Endothelial cell (in vitro differentiated cells): ENCODE results near the gene CARD8. TPM values are rescaled to one million over a fixed set of nuclear protein-coding genes. Genes with fewer than 3 reads are reported as not detected.
"Not testable (repeated sequence)": the region's sequence is repeated elsewhere in the genome, so short reads cannot be mapped to it uniquely, and the experiment has no call there.

Experiments used
- DNase-seq: peaks from one replicate; pipeline ENCODE4 v3.0.0; 2021; ENCODE audit warnings: low spot score
- H3K27ac Mint-ChIP-seq: one replicate; pipeline ENCODE4 v1.8.0; 2021; ENCODE audit warnings: mixed read lengths, inconsistent platforms; ENCODE audit not compliant: unreplicated experiment
- H3K27me3 Mint-ChIP-seq: one replicate; pipeline ENCODE4 v1.8.0; 2021; ENCODE audit warnings: mild to moderate bottlenecking, moderate library complexity, mixed read lengths, inconsistent platforms; ENCODE audit not compliant: unreplicated experiment
- H3K36me3 Mint-ChIP-seq: one replicate; pipeline ENCODE4 v1.8.0; 2021; ENCODE audit warnings: mild to moderate bottlenecking, low read depth, mixed read lengths, inconsistent platforms; ENCODE audit not compliant: unreplicated experiment
- H3K4me1 Mint-ChIP-seq: one replicate; pipeline ENCODE4 v1.8.0; 2021; ENCODE audit warnings: mild to moderate bottlenecking, mixed read lengths, inconsistent platforms; ENCODE audit not compliant: unreplicated experiment
- H3K4me3 Mint-ChIP-seq: one replicate; pipeline ENCODE4 v1.8.0; 2021; ENCODE audit warnings: mild to moderate bottlenecking, mixed read lengths, inconsistent platforms; ENCODE audit not compliant: unreplicated experiment
- H3K9me3 Mint-ChIP-seq: one replicate; pipeline ENCODE4 v1.8.0; 2021; ENCODE audit warnings: mixed read lengths, inconsistent platforms; ENCODE audit not compliant: unreplicated experiment
- CTCF ChIP-seq: fragments of 200-600 bp; sonication (generic); IDR thresholded peaks from one replicate; pipeline ENCODE4 v1.5.0; 2021; ENCODE audit warnings: antibody characterized with exemption; ENCODE audit not compliant: unreplicated experiment
- total RNA-seq: library from RNA; stranded (reverse); fragmentation: NEBNext Ultra II Directional; extraction: Animal tissue kit (Norgen Biotek cat#: 25700); gene quantifications from one replicate; pipeline ENCODE4 v1.2.1, GENCODE V29; 2021; ENCODE audit not compliant: unreplicated experiment

CARD8 gene
- total RNA-seq, 1 donor from 2014 or later, result 210 TPM

- Mint-ChIP-seq H3K4me1 (no peaks in the 10 kb centered on the region), H3K27ac (no peak overlapping the region), H3K27me3 (peaks cover 2% of the 10 kb centered on the region), H3K36me3 (peaks cover 29% of the 10 kb centered on the region), H3K9me3 (no peaks in the 10 kb centered on the region), H3K4me3 (no peak overlapping the region)
- TF ChIP-seq CTCF, result no peak
- DNase-seq, result no peak
Observed at GRCh38 chr19:48279747-48280146, 24.0 kb upstream of the CARD8 start.

- Mint-ChIP-seq H3K27me3 (peaks cover 6% of the 10 kb centered on the region), H3K4me1 (peaks cover 7% of the 10 kb centered on the region), H3K4me3 (no peak overlapping the region), H3K36me3 (peaks cover 15% of the 10 kb centered on the region), H3K9me3 (no peaks in the 10 kb centered on the region), H3K27ac (peak overlapping the region; percentile 42)
- no peak for TF ChIP-seq CTCF
- no peak for DNase-seq
Observed at GRCh38 chr19:48274938-48275337, 19.2 kb upstream of the CARD8 start.

GRCh38 chr19:48274173-48274572 is 18.5 kb upstream of the CARD8 start:
- no peaks in the 10 kb centered on the region for H3K9me3 Mint-ChIP-seq
- no peak overlapping the region for H3K27ac Mint-ChIP-seq
- H3K4me3 Mint-ChIP-seq, result no peak overlapping the region
- peaks cover 12% of the 10 kb centered on the region for H3K4me1 Mint-ChIP-seq
- no peak for TF ChIP-seq CTCF
- no peak for DNase-seq
- peaks cover 10% of the 10 kb centered on the region for H3K27me3 Mint-ChIP-seq
- peaks cover 15% of the 10 kb centered on the region for H3K36me3 Mint-ChIP-seq

GRCh38 chr19:48271531-48272151 is 15.9 kb upstream of the CARD8 start:
- Mint-ChIP-seq H3K9me3 (no peaks in the 10 kb centered on the region), H3K27me3 (peaks cover 8% of the 10 kb centered on the region), H3K36me3 (peaks cover 7% of the 10 kb centered on the region), H3K27ac (peak overlapping the region; percentile 99), H3K4me3 (peak overlapping the region; percentile 95), H3K4me1 (peaks cover 12% of the 10 kb centered on the region)
- peak; percentile 63 for DNase-seq
- TF ChIP-seq CTCF, result no peak

GRCh38 chr19:48269617-48270026 is 13.9 kb upstream of the CARD8 start:
- not testable (repeated sequence) for H3K9me3 Mint-ChIP-seq
- H3K27ac Mint-ChIP-seq, result peak overlapping the region; percentile 91

GRCh38 chr19:48265326-48265725 is 9.6 kb upstream of the CARD8 start:
- H3K4me1 Mint-ChIP-seq, H3K27ac Mint-ChIP-seq, H3K9me3 Mint-ChIP-seq, H3K4me3 Mint-ChIP-seq, H3K27me3 Mint-ChIP-seq, H3K36me3 Mint-ChIP-seq: not testable (repeated sequence)
- peak; percentile 45 for DNase-seq

More at GRCh38 chr19:48269617-48270026, 13.9 kb upstream of the CARD8 start:
- H3K36me3 Mint-ChIP-seq, DNase-seq, H3K27me3 Mint-ChIP-seq: not testable (repeated sequence)
- H3K4me1 Mint-ChIP-seq, result peaks cover 12% of the 10 kb centered on the region
- peak overlapping the region; percentile 81 for H3K4me3 Mint-ChIP-seq
